ENCODE measurements around the gene INPP5B. TPM values are rescaled to one million over a fixed set of nuclear protein-coding genes. Genes with fewer than 3 reads are reported as not detected.

INPP5B gene
- total and polyA plus RNA-seq, 10 of the 15 experiments (the other 5 are each of a cell fraction or from before 2014, with no cell fraction given): 10.9 to 54.4 (median 26.9) TPM

DNA sequence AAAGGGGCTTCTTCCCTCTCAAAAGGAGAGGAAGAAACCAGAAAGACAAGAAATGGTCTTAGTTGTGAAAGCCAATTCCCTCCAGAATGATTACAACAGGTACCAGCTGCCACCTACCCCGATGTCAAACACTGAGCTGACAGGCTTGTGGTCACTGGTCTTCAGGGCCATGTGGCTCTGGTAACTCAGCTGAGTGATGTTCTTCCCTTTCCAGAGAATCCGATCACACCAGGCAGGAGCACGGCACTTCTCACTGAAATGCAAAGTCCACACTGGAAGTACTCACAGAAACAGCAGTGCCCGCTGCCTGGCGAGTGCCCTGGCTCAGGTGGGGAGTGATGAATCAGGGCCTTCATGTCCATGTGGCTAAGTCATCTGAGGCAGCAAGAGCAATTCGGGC lies 68.8 kb downstream of the INPP5B start:
- Histone ChIP-seq H3K4me3 (no peak overlapping the region), H3K9me3 (replicated peaks; ENCODE audit: control insufficient read depth, insufficient read depth, low read length) (no peaks in the 10 kb centered on the region), H3K36me3 (ENCODE audit: control insufficient read depth in 2 of 2, insufficient read depth in 2 of 2, low read length in 1 of 2) (peaks cover 10 to 30% of the 10 kb centered on the region in 2 experiments), H3K9ac (ENCODE audit: control insufficient read depth, insufficient read depth, low read length) (no peak overlapping the region), H3K4me2 (ENCODE audit: control insufficient read depth, insufficient read depth) (no peak overlapping the region), H3K27me3 (replicated peaks in 1 of 2; ENCODE audit: control insufficient read depth in 2 of 2, insufficient read depth in 2 of 2, low read length in 1 of 2) (no peaks in the 10 kb centered on the region), H4K20me1 (ENCODE audit: control insufficient read depth, insufficient read depth) (no peaks in the 10 kb centered on the region), H3K4me1 (ENCODE audit: control insufficient read depth, insufficient read depth, low read length) (no peaks in the 10 kb centered on the region), H3K27ac (ENCODE audit: control insufficient read depth, insufficient read depth) (no peak overlapping the region), H3K79me2 (ENCODE audit: control insufficient read depth, insufficient read depth, low read length) (no peaks in the 10 kb centered on the region), H2AFZ (ENCODE audit: control insufficient read depth, low read depth, low read length) (no peak overlapping the region)
- POLR2A ChIA-PET: interaction anchor here (1.0 kb wide), 1 partner anchor 9 kb away, joined by 4 read pairs; no protein-coding TSS in a partner anchor
- WGBS (ENCODE audit: insufficient coverage, insufficient replicate concordance, low lambda C conversion rate, missing lambda C conversion rate): 86% methylated on average over 6 of the region's 6 CpGs
- SMC1A ChIA-PET (ENCODE audit: uncharacterized antibody, unreplicated experiment): no interaction called here
- in situ Hi-C loops (cut with MboI): loop anchor here (25.0 kb wide), 1 partner anchor 959 kb away; no protein-coding TSS in a partner anchor
- FAIRE-seq (no peak), DNase-seq (ENCODE audit: low read depth, low spot score) (no peak), ATAC-seq (no peak)
- intact Hi-C loops (cut with micrococcal nuclease; ENCODE audit: unreplicated experiment): no loop called here
- CTCF ChIA-PET: no interaction called here
- no peak for TF ChIP-seq SPI1 (IDR thresholded peaks at IDR 0.05; ENCODE audit: borderline replicate concordance, insufficient read depth, low read depth, low read length)
- no peak for TF ChIP-seq RFX5 (IDR thresholded peaks at IDR 0.05; ENCODE audit: low read depth, low read length)
- no peak for TF ChIP-seq ASH2L (IDR thresholded peaks at IDR 0.05; ENCODE audit: borderline replicate concordance, low read depth)
- no peak for TF ChIP-seq MYC (IDR thresholded peaks at IDR 0.05; ENCODE audit: insufficient read depth, insufficient read length, insufficient replicate concordance, low read length, severe bottlenecking)
- no peak for TF ChIP-seq SIN3A (IDR thresholded peaks at IDR 0.05; ENCODE audit: low read depth, low read length)
- no peak for TF ChIP-seq GABPA (IDR thresholded peaks at IDR 0.05; ENCODE audit: low read depth)
- TF ChIP-seq RAD51 (IDR thresholded peaks at IDR 0.05): no peak
- TF ChIP-seq SUPT20H (IDR thresholded peaks at IDR 0.05; ENCODE audit: borderline replicate concordance, control insufficient read depth, low read depth, low read length): no peak
- no peak for TF ChIP-seq FOXK2 (IDR thresholded peaks at IDR 0.05)
- TF ChIP-seq SP1 (IDR thresholded peaks at IDR 0.05; ENCODE audit: low read depth, low read length): no peak
- TF ChIP-seq MEF2B (IDR thresholded peaks at IDR 0.05; ENCODE audit: partially characterized antibody, poor library complexity, severe bottlenecking): no peak
- no peak for TF ChIP-seq ZSCAN29 (IDR thresholded peaks at IDR 0.05)
- TF ChIP-seq NFXL1 (IDR thresholded peaks at IDR 0.05; ENCODE audit: borderline replicate concordance): no peak
- RAD21 ChIA-PET (ENCODE audit: unreplicated experiment): no interaction called here
- BruUV-seq (replicated peaks): TSS peak; percentile 38
